GM21737 (cell line): Measurements from ENCODE around the gene SNAPC2.

Experiments
- ATAC-seq: cut with Tn5 transposase; IDR thresholded peaks from one replicate; pipeline ENCODE4 v1.9.1; 2021; ENCODE audit warnings: mild to moderate bottlenecking, moderate library complexity; ENCODE audit not compliant: unreplicated experiment

The SNAPC2 gene

DNA sequence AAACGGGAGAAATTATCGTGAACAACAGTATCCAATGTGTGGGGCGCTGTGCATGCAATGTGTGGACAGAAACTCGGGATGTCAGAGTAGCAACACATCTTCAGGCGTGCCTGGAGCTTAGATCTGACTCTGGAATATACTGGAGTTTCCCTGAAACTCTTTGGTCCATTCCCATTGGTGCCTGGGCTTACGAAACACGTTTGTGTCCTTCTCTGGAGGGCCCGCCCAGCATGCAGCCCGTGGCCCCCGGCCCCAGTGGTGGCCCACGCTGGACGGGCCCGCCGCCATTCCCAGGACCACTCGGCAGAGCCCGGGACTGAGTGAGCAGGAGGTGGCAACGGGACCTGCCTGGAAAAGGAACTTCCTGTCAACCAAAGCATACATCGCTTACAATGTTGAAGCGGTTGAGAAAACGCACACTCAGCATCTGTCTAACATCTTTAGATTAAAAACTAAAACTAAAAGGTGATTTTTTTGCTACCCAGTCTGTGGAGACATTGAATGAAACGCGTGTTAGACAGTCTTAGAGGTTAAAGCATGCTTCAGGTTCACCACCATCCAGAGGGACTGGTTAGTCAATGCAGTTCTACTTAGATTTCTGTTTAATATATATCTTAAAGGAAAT is 42.6 kb downstream of the SNAPC2 start:
- no peak for ATAC-seq

DNA sequence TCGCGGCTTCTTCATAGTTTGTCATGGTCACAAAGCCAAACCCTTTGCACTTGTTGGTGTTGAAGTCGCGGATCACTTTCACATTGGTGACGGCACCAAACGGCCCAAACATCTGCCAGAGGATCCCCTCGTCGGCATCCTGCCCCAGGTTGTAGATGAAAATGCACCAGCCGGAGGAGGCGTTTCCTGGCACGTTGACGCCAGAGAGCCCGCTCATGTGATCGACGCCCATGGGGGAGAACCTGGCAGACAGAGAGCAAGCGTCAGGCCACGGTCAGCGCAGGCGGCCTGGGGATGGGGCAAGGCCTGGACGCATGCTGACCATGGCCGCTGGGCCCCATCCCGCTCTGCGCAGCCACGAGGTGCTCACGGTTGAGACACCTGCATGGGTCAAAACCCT is 43.4 kb downstream of the SNAPC2 start:
- no peak for ATAC-seq

DNA sequence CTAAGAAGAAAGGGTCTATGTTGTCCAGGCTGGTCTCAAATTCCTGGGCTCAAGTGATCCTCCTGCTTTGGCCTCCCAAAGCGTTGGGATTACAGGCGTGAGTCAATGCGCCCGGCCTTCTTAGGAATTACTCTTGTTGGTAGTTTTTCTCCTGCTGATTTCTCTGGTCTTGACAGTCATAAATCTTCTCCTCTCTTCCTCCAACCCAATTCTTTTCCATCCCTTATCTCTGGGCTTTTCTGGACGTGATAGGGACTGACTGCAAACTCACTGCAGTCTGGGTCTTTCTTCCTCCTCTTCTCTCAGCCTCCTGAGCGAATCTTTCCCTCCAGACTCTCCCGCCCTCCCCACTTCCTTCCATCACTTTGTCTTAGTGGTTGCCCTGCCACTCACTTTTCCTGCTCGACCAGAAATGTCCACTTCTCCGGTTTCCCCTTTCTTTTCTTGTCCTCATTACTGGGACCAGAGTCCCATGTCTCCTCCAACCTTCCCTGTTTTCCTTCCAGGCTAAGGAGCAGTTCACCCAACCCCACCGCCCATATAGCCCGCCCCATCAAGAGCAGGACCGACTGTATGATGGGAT is 45.2 kb downstream of the SNAPC2 start:
- ATAC-seq = no peak

GRCh38 chr19:7965921-7966665 is 46.0 kb downstream of the SNAPC2 start:
- ATAC-seq = no peak

DNA sequence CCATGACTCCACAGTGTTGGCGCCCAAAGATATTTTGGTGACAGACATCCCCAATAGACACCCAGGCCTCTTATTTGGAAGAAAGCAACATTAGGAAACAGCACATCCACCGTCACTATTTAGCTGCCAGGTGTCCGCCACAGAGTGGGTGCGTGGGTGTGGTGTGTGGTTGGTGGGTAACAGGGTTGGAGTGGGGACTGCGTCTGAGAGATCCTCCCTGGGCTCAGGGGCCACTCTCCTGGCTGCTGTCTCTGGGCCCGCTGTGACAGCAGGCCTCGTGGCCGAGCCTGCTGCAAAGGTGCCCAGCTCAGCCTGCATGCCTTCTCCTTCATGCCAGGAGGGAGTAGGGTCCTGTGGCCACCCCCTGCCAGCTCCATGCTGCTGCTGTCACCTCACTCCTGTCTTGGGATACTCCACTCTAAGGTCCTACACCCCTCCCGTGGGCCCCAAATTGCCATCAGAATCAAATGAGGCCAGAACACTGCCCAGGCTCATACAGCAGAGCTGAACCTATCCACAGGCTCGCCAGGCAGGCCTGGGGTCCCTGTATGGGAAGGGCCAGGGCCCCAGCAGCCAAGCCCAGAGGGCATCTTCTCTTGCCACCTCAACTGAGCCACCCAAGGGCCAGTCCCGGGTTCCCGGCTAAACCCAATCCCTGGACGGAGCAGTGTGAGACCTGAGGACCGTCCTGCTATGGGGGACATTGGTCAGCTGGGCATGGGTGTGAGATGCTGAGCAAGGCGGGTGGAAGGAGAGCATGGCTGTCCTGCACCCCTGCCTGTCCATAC is 48.1 kb downstream of the SNAPC2 start:
- no peak for ATAC-seq

DNA sequence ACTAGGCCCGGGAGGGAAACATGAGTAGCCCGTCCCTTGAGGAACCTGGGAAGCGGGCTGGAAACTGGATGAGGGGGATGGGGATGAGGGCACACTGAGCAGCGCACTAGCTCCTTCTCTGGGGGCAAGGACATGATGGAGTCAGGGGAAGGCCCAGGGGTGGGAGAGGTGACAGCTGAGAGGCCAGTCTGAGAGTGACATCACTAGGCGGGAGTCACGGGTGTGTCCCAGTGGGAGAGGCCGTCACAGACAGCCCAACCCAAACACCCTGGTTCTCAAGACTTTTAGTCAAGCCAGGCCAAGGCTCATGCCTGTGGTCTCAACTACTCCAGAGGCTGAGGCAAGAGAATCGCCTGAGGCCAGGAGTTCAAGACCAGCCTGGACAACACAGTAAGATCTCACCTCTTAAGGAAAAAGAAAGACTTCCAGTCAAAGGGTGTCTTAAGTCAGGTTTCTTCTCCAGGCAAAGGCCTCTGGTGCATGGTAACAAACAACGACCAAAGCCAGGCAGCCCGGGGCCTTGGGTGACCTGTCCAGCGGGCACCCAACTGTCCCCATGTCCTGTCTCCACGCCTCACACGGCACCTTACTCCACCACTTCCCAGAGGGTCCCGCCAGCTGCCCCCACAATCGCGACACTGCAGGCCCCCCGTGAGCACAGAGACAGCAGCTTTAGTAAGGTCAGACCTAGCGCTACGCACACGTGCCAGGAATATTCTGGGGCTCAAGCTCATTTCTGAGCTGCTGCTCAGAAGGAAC is 48.8 kb downstream of the SNAPC2 start:
- no peak for ATAC-seq

- ATAC-seq = no peak
Measured at GRCh38 chr19:7969555-7969939, 49.4 kb downstream of the SNAPC2 start.

- no peak for ATAC-seq
Measured at GRCh38 chr19:7970716-7971448, 50.7 kb downstream of the SNAPC2 start.

- no peak for ATAC-seq
Measured at GRCh38 chr19:7971553-7972520, 51.7 kb downstream of the SNAPC2 start.
